Measurements from ENCODE around the gene SLC6A6.

GRCh38 chr3:14412831-14413380 is 10.5 kb downstream of the SLC6A6 start:
- TF ChIP-seq CTCF (IDR thresholded peaks at IDR 0.05; ENCODE audit: insufficient read depth, low read depth, low read length): no peak
- no peak for TF ChIP-seq EZH2 (IDR thresholded peaks at IDR 0.05; ENCODE audit: insufficient read depth, low read length)

All from astrocyte (in vitro differentiated cells and primary cell).